A673 (cell line): ENCODE data around the gene APOL1.

ENCODE experiments used
- EZH2 ChIP-seq: fragments of 200-600 bp; sonication (generic); IDR thresholded peaks from 2 replicates; pipeline ENCODE4 v1.6.1; 2017; ENCODE audit warnings: borderline replicate concordance, low read depth, mild to moderate bottlenecking, mixed read lengths, antibody characterized with exemption, low read length; ENCODE audit not compliant: poor library complexity, severe bottlenecking
- TF ChIP-seq, protein P1 (sequence below): fragments of 300-800, 200-600 bp; sonication (generic); conservative IDR thresholded peaks from 2 replicates; pipeline ENCODE4 v1.5.1; 2017; ENCODE audit warnings: low read depth, mild to moderate bottlenecking, antibody characterized with exemption, low read length, moderate library complexity, mixed read lengths

DNA sequence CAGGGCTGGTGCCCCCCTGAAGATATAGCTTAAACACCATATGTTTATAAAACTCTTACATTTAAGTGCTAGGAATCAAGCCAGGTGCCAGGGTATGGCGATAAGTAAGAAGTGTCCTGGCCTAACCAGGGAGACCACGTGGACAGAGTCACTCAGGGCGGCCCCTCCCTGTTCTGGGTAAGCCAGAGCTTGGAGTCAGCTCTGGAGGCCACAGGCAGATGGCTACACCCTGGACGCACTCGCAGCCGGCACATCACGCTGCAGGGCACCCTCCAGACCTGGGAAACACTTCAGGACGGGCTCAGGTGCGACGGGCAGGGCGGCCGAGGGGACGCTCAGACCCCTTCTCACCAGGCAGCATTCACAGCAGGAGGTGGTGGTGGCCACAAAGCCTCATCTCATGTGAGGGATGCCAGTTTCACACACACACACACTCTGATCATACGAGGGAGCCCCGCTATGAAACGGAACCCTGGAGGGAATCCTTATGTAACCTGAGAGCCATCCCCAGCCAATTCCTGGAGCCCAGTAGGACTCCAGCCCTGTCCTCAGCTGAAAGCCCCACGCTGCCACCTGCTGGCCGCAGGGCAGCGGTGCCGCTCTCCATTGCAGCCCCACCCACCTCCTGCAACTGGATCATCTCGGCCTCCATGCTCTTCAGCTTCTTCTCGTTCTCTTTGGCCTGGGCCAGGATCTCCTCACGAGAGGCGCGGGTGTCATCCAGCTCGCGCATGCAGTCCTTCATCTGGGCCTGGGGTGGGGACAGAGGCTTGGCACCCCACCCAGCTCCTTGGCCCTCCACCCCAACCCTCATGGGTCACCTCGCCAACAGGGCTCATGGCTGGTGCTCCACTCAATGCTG, 33.4 kb downstream of the APOL1 start:
- TF ChIP-seq EZH2, result no peak
- TF ChIP-seq, protein P1, sequence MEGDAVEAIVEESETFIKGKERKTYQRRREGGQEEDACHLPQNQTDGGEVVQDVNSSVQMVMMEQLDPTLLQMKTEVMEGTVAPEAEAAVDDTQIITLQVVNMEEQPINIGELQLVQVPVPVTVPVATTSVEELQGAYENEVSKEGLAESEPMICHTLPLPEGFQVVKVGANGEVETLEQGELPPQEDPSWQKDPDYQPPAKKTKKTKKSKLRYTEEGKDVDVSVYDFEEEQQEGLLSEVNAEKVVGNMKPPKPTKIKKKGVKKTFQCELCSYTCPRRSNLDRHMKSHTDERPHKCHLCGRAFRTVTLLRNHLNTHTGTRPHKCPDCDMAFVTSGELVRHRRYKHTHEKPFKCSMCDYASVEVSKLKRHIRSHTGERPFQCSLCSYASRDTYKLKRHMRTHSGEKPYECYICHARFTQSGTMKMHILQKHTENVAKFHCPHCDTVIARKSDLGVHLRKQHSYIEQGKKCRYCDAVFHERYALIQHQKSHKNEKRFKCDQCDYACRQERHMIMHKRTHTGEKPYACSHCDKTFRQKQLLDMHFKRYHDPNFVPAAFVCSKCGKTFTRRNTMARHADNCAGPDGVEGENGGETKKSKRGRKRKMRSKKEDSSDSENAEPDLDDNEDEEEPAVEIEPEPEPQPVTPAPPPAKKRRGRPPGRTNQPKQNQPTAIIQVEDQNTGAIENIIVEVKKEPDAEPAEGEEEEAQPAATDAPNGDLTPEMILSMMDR, result peak; percentile 98
